ENCODE data around the gene DCD.
"Not testable (repeated sequence)": the region's sequence is repeated elsewhere in the genome, so short reads cannot be mapped to it uniquely, and the experiment has no call there.

Gene DCD

DNA sequence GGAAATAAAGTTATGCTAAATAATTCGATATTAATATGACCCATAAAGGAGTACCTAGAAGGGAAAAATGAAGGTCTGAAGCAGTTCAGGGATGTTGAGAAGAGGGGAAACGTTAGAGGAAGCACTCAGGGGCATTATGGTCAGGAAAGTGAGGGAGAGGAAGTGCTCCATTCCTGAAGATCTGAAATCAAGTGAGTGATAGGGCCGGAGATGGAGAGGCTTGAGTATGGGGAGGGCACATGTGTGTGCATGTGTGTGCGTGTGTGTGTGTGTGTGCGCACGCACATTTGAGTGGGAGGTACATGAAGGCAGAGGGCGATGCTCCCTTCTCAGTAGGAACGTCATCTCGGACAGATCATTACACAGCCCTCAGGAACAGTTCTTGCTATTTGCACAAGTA, 4.9 kb upstream of the DCD start:
- DNase-seq (ENCODE audit: low read depth in 2 of 2): no peak

- no peak for DNase-seq (ENCODE audit: low read depth in 2 of 2)
These were observed 2.7 kb upstream of the DCD start for GRCh38 chr12:54650889-54651288.

- no peak for DNase-seq (ENCODE audit: low read depth in 2 of 2)
These were observed 2.2 kb upstream of the DCD start for GRCh38 chr12:54650409-54650808.

GRCh38 chr12:54649825-54650224, 1.7 kb upstream of the DCD start:
- no peak for DNase-seq (ENCODE audit: low read depth in 2 of 2)

- DNase-seq (ENCODE audit: low read depth in 2 of 2): no peak
These were observed 6.6 kb downstream of the DCD start for GRCh38 chr12:54641554-54641953.

- DNase-seq (ENCODE audit: low read depth in 2 of 2): no peak
These were observed 7.1 kb downstream of the DCD start for GRCh38 chr12:54641089-54641488.

DNA sequence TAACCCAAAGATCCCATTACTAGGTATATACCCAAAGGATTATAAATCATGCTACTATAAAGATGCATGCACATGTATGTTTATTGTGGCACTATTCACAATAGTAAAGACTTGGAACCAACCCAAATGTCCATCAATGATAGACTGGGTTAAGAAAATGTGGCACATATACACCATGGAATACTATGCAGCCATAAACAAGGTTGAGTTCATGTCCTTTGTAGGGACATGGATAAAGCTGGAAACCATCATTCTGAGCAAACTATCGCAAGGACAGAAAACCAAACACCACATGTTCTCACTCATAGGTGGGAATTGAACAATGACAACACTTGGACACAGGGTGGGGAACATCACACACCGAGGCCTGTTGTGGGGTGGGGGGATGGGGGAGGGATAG, 9.1 kb downstream of the DCD start:
- DNase-seq (ENCODE audit: low read depth in 2 of 2): not testable (repeated sequence)

GRCh38 chr12:54634795-54635194, 13.4 kb downstream of the DCD start, which contains the start of gene LACRT:
TSS of gene LACRT (minus strand) at chr12:54634895. CDS start at chr12:54634841, 54 bp downstream.
- DNase-seq (ENCODE audit: low read depth in 2 of 2): no peak

- DNase-seq (ENCODE audit: low read depth in 2 of 2): no peak
These were observed 16.0 kb downstream of the DCD start for GRCh38 chr12:54631988-54632728.

- DNase-seq (ENCODE audit: low read depth in 2 of 2): no peak
These were observed 16.6 kb downstream of the DCD start for GRCh38 chr12:54631551-54631950.

DNA sequence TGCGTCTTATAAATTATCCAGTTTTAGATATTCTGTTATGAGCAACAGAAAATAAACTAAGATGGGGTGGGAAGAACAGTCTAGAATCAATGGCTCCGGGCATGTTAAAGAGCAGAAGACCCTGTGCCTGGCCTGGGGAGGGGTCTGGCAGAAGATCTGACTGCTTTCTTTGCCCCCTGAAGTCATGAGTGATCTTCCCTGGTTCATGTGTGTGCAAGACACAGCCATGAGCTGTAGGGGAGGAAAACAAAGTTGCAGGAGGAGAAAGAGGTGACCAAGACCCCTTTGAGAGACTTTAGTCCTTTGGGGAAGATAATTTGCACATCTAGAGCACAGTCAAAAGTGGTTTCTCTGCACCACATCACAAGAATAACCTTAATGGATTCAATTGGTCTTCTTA, 18.2 kb downstream of the DCD start:
- DNase-seq (ENCODE audit: low read depth in 2 of 2): no peak

GRCh38 chr12:54628186-54628846, 19.8 kb downstream of the DCD start:
- no peak for DNase-seq (ENCODE audit: low read depth in 2 of 2)

- DNase-seq (ENCODE audit: low read depth in 2 of 2): no peak
These were observed 20.9 kb downstream of the DCD start for GRCh38 chr12:54627304-54627703.

GRCh38 chr12:54625598-54625997, 22.6 kb downstream of the DCD start:
- no peak for DNase-seq (ENCODE audit: low read depth in 2 of 2)

- DNase-seq (ENCODE audit: low read depth in 2 of 2): no peak
These were observed 23.6 kb downstream of the DCD start for GRCh38 chr12:54624315-54625279.

DNA sequence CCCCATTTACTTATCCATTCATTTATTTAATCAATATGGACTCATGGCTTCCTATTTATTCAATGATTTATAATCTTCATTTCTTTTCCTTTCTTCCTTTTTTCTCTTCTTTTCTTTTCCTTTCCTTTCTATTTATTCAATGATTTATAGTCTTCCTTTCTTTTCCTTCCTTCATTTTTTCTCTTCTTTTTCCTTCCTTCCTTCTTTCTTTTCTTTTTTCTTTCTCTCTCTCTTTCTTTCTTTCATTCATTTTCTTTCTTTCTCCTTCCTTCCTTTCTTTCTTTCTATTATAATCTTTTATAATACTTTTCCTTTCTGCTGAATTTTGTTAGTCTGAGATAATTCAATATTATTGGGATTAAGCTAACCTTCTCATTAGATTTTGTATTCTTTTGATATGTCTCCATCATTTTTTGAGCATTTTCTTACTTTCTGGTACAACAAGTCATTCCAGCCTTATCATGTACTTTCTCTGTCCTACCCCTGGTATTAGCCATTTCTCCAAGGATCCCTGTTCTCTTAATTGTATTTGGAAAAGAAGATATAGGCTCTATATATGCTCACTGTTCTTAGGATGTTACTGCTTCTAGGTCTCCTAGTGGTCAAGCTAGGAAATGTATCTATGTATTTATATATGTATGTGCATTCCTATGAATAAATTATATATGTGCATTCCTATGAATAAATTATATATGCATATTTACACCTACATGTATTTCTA, 25.5 kb downstream of the DCD start:
- no peak for DNase-seq (ENCODE audit: low read depth in 2 of 2)

- DNase-seq (ENCODE audit: low read depth in 2 of 2): no peak
These were observed 31.1 kb downstream of the DCD start for GRCh38 chr12:54616933-54617680.

DNA sequence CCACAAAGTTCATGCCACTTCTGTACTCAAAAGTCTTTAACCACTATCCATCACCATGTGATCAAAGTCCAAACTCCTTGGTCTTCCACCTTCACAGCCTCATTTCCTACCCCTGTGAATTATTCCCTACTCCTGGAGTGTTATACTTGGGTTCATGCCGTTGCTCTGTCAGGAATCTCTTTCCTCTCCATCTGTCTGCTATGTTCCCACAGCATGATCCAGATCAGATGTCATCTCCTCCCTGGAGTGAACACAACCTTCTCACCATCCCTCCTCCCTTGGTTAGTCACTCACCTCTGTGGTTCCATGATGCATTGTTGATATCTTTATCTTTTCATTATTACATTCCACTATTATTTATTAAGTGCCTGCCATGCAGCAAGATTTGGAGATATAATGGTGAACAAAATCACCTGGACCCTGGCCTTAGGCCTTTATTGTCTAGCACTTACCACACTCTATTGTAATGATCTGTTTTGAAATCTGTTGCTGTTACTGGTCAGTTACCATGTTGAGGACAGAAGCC, 35.9 kb downstream of the DCD start:
- DNase-seq (ENCODE audit: low read depth in 2 of 2): no peak

GRCh38 chr12:54611715-54612149, 36.4 kb downstream of the DCD start:
- no peak for DNase-seq (ENCODE audit: low read depth in 2 of 2)

DNA sequence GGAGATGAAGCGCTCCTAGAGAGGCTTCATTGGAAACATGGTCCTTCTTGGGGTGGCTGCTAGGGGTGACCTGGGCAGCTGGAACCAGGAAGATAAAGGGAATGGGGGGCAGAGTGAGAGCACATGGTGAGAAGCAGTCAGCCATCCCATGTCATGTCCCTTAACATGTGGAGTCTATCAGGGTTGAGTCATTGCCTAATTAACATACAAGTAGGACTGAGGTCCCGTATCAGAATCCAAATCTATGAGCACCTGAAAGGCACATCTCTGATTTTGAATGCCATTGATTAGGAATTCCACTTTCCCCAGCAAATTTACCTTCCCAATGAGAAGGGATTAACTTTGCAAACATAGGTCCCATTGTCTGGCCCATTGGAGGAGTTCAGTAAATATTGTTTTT, 39.4 kb downstream of the DCD start:
- DNase-seq (ENCODE audit: low read depth in 2 of 2): no peak

DNA sequence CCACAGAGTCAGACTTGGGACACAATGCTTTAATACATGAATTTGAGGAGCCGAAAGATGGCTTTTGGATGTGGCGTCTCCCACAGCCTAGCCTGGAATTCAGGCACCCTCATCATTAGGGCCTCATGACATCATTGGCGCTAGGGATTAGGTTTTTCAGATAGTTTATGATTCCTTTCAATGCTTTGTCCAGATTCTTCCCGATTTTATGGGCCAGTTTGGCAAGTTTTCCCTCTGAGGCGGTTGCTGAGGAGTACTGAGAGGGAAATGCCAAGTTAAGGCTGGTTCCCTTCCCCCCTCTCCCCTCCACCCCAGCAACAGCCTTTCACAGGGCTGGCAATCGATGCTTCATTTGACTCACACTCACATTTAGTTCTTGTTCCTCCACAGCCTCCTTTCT, 40.0 kb downstream of the DCD start:
- no peak for DNase-seq (ENCODE audit: low read depth in 2 of 2)

Measured in fibroblast of skin of left quadriceps (primary cell).